Keratinocyte (primary cell): ENCODE results near the gene GRB2.

Source experiments
- EZH2 ChIP-seq: IDR thresholded peaks from one replicate; pipeline ENCODE4 v1.6.1; 2012; ENCODE audit warnings: inconsistent platforms, mild to moderate bottlenecking, low read length, moderate library complexity
- TF ChIP-seq, protein P1 (sequence below), 3 experiments: IDR thresholded peaks in 1 of 3; conservative IDR thresholded peaks in 1 of 3; optimal IDR thresholded peaks in 1 of 3; 2 replicates in 2 of 3; 3 replicates in 1 of 3; pipeline versions ENCODE3 to v1.5.1; 2011; ENCODE audit warnings: low read length in 3 of 3, mild to moderate bottlenecking in 3 of 3, moderate library complexity in 2 of 3, control low read depth in 1 of 3, inconsistent platforms in 1 of 3; ENCODE audit not compliant: insufficient read depth in 2 of 3; ENCODE audit errors: extremely low read depth in 1 of 3

DNA sequence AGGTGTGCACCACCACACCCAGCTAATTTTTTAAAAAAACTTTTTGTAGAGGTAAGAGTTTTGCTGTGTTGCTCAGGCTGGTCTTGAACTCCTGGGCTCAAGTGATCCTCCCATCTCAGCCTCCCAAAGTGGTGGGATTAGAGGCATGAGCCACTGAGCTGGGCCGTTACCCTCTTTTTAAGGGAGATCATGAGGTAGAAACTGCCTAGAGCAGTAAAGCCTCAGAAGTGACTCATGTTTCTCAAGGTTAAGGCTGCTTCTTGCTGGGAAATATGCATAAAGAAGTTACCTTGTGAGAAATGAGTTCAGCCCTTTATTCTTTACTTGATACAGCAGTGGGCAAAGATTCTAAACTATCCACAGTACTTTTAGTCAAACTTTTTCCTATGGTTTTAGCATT is 38.2 kb downstream of the GRB2 start:
- no peak for TF ChIP-seq EZH2
- TF ChIP-seq, protein P1, sequence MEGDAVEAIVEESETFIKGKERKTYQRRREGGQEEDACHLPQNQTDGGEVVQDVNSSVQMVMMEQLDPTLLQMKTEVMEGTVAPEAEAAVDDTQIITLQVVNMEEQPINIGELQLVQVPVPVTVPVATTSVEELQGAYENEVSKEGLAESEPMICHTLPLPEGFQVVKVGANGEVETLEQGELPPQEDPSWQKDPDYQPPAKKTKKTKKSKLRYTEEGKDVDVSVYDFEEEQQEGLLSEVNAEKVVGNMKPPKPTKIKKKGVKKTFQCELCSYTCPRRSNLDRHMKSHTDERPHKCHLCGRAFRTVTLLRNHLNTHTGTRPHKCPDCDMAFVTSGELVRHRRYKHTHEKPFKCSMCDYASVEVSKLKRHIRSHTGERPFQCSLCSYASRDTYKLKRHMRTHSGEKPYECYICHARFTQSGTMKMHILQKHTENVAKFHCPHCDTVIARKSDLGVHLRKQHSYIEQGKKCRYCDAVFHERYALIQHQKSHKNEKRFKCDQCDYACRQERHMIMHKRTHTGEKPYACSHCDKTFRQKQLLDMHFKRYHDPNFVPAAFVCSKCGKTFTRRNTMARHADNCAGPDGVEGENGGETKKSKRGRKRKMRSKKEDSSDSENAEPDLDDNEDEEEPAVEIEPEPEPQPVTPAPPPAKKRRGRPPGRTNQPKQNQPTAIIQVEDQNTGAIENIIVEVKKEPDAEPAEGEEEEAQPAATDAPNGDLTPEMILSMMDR (optimal IDR thresholded peaks at IDR 0.05 in 1 of 3, IDR thresholded peaks at IDR 0.05 in 1 of 3, conservative IDR thresholded peaks at IDR 0.05 in 1 of 3; ENCODE audit: extremely low read depth in 1 of 3, insufficient read depth in 2 of 3, low read length in 3 of 3) = no peak
